GM19455 (cell line): ENCODE results near the gene SYT15.
"Not testable (repeated sequence)": the region's sequence is repeated elsewhere in the genome, so short reads cannot be mapped to it uniquely, and the experiment has no call there.

Source experiments
- ATAC-seq: cut with Tn5 transposase; IDR thresholded peaks from one replicate; pipeline ENCODE4 v1.9.1; 2021; ENCODE audit not compliant: unreplicated experiment

The SYT15 gene

DNA sequence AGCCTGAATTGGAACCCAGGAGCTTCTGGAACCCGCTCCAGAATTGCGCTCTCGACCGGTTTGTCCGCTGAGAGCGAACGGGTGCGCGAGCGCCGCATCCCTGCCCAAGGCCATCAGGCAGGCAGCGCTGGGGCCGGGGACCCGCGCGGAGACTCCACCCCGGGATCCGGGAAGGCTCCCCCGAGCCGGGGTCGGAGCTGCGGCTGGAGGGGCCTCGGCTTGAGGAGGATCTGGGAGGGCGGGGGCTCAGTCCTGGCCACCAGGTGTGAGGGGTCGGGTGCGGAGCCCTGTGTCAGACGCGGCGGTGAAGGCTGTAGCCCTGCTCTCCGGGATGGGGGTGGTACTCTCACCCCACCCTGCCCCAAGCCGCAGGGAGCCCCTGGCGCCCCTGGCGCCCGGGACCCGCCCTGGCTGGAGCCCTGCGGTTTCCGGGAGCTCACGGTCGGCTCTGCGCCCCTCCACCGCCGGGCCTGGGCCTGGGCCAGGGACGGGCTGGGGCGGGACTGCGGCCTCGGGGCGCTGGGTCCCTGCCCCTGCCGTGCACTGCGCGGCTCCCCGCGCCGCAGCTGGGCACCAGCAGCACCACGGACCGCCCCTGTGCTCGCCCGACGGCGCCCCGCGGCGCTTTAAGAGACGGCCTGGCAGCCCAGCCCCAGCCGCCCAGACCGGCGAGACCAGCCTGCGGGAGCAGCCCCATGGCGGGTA lies at the start of gene SYT15:
Gene SYT15, plus strand, starts transcription at position 655 of the 705 bp plus-strand sequence. Its CDS starts 41 bp downstream, at position 696.
- not testable (repeated sequence) for ATAC-seq

DNA sequence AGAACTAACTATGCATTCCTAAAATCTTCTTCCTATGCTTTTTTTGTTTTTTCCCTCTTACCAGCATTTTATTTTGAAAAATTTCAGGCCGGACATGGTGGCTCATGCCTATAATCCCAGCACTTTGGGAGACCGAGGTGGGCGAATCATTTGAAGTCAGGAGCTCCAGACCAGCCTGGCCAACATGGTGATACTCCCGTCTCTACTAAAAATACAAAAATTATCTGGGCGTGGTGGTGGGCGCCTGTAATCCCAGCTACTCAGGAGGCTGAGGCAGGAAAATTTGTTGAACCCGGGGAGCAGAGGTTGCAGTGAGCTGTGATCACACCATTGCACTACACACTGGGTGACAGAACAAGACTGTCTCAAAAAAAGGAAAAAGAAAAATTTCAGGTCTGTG lies 49.2 kb upstream of the SYT15 start:
- not testable (repeated sequence) for ATAC-seq

DNA sequence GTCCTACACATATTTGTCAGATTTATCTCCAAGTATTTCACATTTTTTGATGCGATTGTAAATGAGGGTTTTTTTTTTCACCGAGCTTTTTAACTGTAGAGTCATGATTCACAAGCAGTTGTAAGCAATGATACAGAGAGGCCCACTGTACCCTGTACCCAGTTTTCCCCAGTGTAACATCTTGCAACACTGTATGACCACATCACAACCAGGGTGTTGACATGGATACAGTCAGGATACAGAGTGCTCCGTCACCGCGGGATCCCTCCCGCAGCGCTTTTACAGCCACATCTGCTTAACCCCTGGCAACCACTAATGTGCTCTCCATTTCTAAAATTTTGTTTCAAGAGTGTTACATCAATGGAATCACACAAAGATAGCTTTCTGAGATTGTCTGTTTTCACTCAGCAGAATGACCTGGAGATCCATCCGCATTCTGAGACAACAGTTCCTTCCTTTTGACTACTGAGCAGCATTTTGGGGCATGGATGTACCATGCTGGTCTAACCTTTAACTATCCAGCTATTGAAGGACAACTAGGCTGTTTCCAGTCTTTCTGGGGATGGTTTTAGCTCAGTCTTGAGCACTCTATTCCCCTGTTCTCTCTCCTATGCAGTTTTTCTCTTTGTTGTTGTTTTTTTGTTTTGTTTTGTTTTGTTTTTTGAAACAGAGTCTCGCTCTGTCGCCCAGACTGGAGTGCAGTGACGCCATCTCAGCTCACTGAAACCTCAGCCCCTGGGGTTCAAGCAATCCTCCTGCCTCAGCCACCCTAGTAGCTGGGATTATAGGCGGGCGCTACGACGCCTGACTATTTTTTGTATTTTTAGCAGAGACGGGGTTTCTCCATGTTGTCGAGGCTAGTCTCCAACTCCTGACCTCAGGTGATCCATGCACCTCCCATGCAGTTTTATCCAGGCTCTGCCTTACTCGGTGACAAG lies 48.4 kb upstream of the SYT15 start:
- no peak for ATAC-seq

DNA sequence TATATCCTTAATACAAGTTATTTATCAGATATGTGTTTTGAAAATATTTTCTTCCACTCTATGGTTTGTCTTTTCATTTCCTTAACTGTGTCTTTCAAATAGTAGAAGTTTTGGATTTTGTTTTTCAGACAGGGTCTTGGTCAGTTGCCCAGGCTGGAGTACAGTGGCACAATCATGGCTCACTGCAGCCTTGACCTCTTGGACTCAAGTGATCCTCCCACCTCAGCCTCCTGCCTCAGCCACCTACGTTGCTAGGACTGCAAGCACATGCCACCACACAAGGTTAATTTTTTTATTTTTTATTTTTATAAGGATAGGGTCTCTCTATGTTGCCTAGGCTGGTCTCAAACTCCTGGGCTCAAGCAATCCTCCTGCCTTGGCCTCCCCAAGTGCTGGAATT lies 46.7 kb upstream of the SYT15 start:
- ATAC-seq, result not testable (repeated sequence)

DNA sequence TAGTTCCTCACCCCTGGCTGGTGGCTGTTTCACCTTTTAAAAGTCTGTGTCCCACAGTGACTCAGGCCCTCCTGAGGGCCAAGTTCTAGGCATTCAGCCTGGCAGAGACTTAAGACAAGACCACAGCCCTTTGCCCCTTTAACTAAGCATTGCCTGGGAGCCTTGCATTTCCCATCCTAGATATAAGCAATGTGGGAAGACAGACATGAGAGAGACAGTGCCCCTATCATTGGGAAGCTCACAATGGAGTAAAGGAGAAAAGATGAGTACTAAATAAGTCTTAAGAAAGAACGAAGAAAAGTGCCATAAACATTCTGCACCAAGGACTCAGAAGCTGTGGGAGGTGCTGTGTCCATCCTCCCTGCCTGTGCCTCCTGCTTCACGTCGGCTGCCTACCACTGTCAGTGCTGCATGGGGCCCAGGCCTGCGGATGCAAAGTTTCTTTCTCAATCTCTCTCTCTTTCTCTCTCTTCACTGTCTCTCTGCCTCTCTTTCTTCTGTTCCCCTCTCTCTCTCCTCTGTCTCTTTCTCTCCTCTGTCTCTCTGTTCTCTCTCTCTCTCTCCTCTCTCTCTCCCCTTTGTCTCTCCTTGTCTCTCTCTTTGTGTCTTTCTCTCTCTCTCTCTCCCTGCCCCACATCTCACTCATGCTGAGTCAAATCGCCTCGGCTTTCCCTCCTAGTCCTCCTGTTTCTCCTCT lies 44.0 kb upstream of the SYT15 start:
- no peak for ATAC-seq

DNA sequence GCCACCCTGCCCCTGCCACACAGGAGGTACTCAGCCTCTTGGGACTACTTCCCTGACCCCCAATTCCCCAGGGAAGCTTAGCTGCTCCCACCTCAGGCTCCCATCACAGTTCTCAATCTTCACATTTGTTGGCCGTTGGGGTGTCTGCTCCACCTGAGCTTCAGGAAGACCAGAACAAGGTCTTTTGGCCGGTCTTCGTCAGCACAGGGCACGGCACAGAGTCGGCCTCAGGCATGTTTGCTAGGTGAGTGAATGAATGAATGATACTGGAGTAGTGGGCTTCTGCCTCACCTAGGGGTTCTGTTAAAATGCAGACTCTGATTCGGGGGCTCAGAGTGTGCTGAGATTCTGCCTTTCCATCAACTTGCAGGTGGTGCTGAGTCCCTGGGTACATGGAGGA lies 42.8 kb upstream of the SYT15 start:
- ATAC-seq, result no peak

DNA sequence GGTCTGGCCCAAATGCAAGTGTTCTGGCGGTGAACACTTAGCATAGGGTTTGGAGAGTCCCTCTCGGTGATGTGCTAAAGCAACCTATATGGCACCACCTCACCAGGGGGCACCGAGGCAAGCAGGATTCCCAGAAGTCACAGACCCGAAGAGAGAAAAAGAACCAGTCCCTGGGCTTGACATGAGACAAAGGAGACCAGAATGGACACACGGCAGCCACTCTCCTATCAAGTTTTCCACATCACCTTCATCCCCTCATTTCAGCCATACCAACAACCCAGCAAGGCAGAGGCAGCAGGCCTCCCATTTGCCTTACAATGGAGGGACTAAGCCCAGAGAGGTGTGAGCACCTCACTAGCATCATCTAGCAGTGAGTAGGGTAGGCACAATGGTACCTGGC lies 42.1 kb upstream of the SYT15 start:
- no peak for ATAC-seq

DNA sequence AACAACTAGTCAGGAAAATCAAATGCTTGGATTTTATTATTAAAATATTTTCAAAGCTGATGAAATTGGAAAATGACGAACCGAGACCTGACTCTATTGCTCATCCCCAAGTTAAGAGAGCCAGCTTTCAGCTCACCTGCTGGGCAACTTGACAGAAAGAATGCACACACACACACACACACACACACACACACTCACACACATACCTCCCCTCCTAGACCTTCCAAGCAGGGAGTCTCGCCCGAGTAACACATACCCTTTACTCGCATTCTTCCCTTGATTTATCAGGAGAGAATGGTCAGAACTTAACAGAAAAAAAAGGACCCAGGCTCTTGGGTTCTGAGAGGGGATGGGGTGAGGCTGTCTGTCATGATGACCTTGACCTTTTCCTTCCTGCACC lies 41.6 kb upstream of the SYT15 start:
- no peak for ATAC-seq

DNA sequence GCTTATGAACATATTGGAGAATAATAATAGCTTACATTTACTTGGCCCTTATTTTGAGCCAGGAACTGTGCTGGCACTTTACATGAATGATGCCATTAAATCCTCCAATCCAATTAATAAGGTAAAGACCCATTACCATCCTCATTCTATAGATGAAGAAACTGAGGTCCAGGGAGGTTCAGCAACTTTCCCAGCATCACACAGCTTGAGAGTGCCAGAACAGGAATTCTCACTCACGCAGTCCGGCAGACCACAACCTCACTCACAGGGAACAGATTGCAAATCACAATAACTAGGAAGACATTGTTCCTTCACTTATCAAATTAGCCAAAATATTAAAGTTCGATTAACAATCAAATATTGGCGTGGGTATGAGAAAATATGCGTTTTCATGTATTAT lies 40.8 kb upstream of the SYT15 start:
- no peak for ATAC-seq

DNA sequence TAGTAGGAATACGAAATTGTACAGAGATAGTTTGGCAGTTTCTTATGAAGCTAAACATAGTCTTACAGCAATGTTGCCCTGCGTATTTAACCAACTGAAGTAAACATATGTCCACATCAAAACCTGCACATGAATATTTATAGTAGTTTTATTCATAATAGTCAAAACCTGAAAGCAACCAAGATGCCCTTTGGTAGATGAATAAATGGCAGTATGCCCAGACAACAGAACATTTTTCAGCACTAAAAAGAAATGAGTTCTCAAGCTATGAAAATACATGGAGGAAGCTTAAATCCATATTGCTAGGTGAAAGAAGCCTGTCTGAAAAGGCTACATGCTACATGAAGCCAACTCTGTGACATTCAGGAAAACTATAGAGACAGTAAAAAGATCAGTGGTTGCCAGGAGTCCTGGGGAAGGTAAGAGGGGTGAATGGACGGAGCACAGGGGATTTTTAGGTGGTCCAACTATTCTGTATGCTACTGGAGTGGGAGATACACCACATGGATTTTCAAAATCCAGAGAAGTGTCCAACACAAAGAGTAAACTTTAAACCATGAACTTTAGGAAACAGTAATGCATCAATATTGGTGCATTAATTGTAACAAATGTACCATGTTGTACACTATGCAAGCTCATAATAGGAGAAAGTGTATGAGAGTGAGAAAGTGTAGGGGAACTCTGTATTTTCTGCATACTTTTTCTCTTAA lies 40.1 kb upstream of the SYT15 start:
- ATAC-seq, result no peak

DNA sequence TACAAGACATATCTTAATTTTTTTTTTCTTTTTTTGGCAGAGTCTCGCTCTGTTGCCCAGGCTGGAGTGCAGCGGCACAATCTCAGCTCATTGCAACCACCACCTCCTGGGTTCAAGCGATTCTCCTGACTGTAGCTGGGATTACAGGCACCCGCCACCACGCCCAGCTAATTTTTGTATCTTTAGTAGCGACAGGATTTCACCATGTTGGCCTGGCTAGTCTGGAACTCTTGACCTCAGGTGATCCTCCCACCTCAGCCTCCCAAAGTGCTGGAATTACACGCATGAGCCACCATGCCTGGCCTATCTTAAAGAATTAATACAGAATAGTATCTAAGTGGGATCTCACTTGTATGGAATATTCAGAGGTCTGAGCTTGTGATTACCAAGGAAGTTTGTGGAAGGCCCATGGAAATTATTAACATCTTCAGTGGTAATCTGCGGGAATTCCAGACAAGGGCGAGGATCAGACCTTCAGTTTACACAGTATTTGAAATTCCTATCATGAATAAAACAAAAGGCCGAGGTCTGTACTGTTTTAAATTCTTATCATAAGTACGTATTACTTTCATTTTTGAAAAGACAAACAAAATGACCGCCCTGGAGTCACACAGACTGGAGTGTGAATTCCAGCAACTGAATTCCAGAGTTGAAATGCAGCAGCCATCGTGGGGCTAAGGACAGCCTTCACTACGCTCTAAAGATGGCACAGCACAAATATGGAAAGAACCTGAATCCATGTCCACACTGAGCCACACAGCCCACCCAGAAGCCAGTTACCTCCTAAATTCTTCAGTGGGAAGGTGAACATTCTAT lies 39.1 kb upstream of the SYT15 start:
- ATAC-seq, result no peak

DNA sequence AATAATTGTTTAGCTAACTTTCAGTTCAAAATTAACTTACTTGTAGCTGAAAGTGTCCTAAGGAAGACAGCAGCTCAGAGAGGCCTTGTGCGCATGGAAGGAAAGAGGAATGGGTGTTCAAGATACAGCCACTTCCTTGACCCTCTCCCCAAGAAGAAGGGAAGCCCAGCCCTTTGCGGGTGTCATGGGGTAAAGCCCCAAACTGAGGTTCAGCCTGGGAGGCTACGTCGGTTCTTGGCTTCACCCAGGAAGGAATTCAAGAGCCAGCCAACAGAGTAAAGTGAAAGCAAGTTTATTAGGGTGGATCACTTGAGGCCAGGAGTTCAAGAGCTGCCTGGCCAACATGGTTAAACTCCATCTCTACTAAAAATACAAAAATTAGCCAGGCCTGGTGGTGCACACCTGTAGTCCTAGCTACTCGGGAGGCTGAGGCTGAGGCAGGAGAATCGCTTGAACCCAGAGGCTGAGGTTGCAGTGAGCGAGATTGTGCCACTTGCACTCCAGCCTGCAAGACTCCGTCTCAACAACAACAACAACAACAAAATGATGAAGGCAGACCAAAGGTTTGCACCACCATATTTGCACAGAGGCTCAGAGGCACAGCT lies 38.4 kb upstream of the SYT15 start:
- ATAC-seq, result no peak

DNA sequence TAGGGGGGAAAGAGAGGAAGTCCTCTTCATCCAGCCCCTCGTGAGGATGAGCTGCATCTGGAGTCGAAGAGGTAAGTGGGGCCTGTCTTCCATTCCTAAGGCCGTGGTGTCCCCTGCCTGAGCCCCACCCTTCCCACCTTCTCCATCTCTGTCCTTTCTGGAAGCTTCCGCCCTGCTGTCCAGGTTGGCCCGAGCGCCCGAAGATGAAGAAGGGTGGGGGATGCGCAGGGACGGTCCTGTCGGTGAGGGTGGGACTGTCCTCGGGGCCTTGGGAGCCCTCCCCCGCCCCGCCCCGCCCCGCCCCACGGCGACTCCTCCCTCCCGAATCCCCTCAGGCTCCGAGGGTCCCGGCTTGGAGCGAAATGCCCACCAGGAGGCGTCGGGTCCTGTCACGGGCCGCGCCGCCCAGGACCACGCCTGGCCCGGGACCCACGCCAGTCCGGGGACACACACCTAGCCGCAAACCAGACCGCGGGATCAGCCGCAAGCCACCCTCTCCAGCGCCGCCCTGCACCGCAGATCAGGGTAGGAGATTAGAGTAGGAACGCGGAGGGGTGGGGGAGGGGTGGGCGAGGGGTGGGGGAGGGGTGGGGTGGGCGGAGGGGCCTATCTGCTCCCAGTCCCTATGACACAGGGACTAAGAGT lies 37.8 kb upstream of the SYT15 start:
- ATAC-seq, result no peak

DNA sequence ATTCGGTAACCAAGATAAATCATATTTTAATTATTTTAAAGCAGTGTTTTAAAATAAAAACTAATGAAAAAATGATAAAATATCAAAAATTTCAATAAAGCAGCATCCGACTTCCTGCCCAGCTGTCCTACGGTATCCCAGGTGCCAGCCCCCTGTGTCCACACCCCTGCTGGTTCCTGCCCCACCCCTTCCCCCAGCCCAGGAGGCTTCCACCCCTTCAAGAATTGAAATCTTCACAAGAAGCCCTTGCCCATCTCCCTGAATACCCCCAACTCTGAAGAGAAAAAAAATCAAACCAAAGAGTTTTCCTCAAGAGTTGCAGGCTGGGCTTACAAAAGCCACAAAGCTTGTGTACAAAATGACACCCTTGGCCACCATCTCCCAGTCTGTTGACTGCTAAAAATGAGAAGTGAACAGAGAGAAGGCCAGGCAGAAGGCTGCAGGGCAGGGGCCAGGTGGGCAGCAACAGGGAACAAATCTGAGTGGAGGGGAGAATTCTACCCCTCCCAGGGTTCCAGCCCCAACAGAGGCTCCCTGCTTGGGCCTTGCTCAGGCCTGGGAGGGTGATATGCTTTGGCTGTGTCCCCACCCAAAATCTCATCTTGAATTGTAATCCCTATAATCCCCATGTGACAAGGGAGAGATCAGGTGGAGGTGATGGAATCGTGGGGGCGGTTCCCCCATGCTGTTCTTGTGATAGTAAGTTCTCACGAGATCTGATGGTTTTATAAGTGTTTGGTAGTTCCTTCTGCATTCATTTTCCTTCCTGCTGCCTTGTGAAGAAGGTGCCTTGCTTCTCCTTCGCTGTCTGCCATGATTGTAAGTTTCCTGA lies 37.0 kb upstream of the SYT15 start:
- no peak for ATAC-seq

DNA sequence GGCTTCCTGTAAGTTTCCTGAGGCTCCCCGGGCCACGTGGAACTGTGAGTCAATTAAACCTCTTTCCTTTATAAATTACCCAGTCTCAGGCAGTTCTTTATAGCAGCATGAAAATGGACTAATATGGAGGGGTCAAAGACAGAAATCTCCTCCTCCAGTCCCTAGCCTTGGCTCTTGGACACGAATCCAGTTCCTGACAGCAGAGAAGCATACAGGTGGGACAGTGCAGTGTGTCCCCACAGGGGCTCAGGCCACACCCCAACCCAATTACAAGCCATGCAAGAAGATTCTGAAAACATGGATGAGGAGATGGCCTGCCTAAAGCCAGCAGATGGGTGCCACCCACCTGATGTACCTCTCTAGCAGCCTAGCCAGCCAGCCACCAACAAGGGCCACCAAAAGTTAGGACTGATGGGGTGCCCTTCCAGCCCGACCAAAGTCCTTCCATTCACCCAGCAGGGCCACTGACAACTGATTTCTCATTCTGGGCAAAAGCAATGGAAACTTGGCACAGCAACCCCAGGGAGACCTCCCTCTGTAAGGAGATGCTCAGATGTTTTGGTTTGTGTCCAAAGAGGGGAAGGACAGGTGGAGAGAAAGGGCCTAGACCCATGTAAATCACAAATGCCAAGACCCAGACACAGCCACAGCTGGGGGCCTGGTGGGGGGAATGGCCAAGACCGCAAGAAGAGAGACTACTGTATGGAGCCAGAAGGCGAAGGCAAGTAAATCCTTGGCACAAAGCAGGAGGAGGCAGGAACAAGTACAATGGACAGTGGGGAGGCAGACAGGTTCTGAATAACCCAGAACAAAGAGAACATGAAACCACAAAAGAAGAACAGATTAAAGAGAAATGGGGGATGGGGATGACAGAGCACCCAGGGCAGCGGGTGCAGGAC lies 36.1 kb upstream of the SYT15 start:
- no peak for ATAC-seq

DNA sequence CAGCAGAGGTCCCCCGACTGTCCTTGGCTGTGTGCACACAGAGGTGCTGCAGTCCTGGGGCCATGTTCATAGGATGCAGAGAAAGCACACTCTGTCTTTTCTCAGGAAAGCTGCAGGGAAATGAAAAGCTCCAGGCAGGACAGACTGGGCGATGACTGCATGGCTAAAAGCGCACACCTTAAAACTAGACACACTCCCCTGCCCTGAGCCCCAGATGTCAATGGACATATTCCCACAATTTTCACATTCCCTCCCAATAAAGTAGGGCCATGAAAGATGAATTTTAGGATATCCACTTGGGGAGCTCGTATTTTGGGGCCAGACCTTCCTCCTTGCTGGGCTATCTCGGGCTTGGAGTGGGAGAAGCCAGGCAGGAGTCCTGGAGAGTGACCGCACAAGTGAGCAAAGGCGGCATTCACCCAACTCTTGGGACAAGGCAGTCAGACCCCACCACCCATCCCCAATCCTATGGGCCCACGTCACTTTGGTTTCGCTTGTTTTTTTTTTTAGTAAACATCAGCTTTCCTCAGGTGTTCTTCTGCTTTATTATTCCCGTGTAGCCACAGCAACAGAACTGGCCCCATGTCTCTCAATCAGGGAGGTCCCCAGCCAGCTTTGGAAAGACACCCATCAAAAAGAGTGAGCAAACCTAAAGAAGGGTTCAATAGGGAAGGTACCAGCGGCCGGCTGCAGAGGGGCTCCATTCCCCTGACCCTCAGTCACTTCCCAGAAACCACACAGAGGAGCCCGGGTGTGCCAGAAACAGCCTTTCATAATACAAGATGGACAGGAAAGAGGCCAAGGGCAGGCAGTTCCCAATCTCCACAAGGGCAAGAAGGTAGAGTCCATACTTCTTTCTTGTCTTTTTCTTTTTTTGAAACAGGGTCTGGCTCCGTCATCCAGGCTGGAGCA lies 35.2 kb upstream of the SYT15 start:
- no peak for ATAC-seq
